K562 (cell line): ENCODE measurements around the gene PHF14. TPM values are rescaled to one million over a fixed set of nuclear protein-coding genes. Genes with fewer than 3 reads are reported as not detected.

ENCODE experiments used
- CXXC5 ChIP-seq: fragments of 250-450 bp; sonication (Bioruptor Pico); IDR thresholded peaks from 2 replicates; pipeline ENCODE4 v1.8.0; 2022; ENCODE audit warnings: inconsistent platforms, mild to moderate bottlenecking, moderate library complexity
- GATAD2B ChIP-seq: fragments of 450-650 bp; IDR thresholded peaks from 2 replicates; pipeline ENCODE4 v1.6.1; 2017; ENCODE audit warnings: mild to moderate bottlenecking, borderline replicate concordance
- GTF2A2 ChIP-seq: IDR thresholded peaks from 2 replicates; pipeline ENCODE4 v1.6.1; 2016; ENCODE audit warnings: mild to moderate bottlenecking, missing genetic modification characterization, missing compliant biosample characterization
- HDGF ChIP-seq: fragments of 450-650 bp; IDR thresholded peaks from 2 replicates; pipeline ENCODE4 v1.6.1; 2016
- HNRNPL ChIP-seq: fragments of 200-400 bp; formaldehyde crosslinking; IDR thresholded peaks from 2 replicates; pipeline ENCODE4 v1.6.1; 2017; ENCODE audit warnings: low read depth, mild to moderate bottlenecking, low read length
- KAT8 ChIP-seq: fragments of 450-650 bp; IDR thresholded peaks from 2 replicates; pipeline ENCODE4 v1.6.1; 2016; ENCODE audit warnings: low read depth, mild to moderate bottlenecking
- MED1 ChIP-seq: sonication (generic); formaldehyde crosslinking; IDR thresholded peaks from 2 replicates; pipeline ENCODE4 v1.8.1; 2023; ENCODE audit warnings: missing genetic modification reagents, borderline replicate concordance
- SOX6 ChIP-seq: fragments of 450-650 bp; IDR thresholded peaks from 2 replicates; pipeline ENCODE4 v1.6.1; 2014; ENCODE audit warnings: mild to moderate bottlenecking
- ZNF12 ChIP-seq: sonication (generic); formaldehyde crosslinking; IDR thresholded peaks from 2 replicates; pipeline ENCODE4 v1.4.0; 2020; ENCODE audit warnings: mild to moderate bottlenecking, missing genetic modification reagents
- ZNF280A ChIP-seq: fragments of 450-650 bp; IDR thresholded peaks from 2 replicates; pipeline ENCODE4 v1.6.1; 2018; ENCODE audit warnings: mild to moderate bottlenecking, low read depth; ENCODE audit not compliant: partially characterized antibody
- polyA plus RNA-seq, 8 experiments: library from polyadenylated mRNA; depleted of rRNA in 4 of 8; stranded (reverse) in 5 of 8; unstranded in 3 of 8; fragments of >200 nt; fragmentation: Nextera tagmentation in 2 of 8; fragmentation: Illumina TruSeq in 1 of 8; extraction: Ambion mirVana in 2 of 8; extraction: Trizol in 1 of 8; gene quantifications; 2 replicates each; pipeline versions ENCODE4 v1.2.1 to v1.2.3, GENCODE V29; 2011 to 2014; ENCODE audit warnings: inconsistent platforms in 1 of 8, missing spikeins in 1 of 8
- total RNA-seq, 7 experiments: library from RNA; depleted of rRNA in 6 of 7; stranded (reverse); fragments of >200 nt in 6 of 7; fragmentation: Illumina TruSeq in 2 of 7; extraction: Trizol in 2 of 7; gene quantifications; 2 replicates each; pipeline versions ENCODE4 v1.2.1 to v1.2.3, GENCODE V29; 2011 to 2021; ENCODE audit warnings: low replicate concordance in 1 of 7
- TF ChIP-seq, protein P1 (sequence below), 2 experiments: fragments of 450-650 bp; IDR thresholded peaks; 2 replicates each; pipeline ENCODE4 v1.6.1; 2018; ENCODE audit warnings: mild to moderate bottlenecking in 2 of 2, low read depth in 1 of 2; ENCODE audit not compliant: partially characterized antibody in 2 of 2
- TF ChIP-seq, protein P2 (sequence below): sonication (generic); formaldehyde crosslinking; IDR thresholded peaks from 2 replicates; pipeline ENCODE4 v1.8.0; 2022; ENCODE audit warnings: mild to moderate bottlenecking, missing genetic modification reagents

Gene PHF14
- total and polyA plus RNA-seq, 9 of the 15 experiments (the other 6 are each of a cell fraction or from before 2014, with no cell fraction given): 27.5 to 67.6 (median 41.4) TPM

- TF ChIP-seq ZNF280A: no peak
- no peak for TF ChIP-seq ZNF12 (CRISPR knock-in tag)
- no peak for TF ChIP-seq HDGF
- no peak for TF ChIP-seq KAT8
- no peak for TF ChIP-seq GTF2A2
- peak; percentile 29; the same call in 1 of the 2 replicates for TF ChIP-seq SOX6
- TF ChIP-seq, protein P1, sequence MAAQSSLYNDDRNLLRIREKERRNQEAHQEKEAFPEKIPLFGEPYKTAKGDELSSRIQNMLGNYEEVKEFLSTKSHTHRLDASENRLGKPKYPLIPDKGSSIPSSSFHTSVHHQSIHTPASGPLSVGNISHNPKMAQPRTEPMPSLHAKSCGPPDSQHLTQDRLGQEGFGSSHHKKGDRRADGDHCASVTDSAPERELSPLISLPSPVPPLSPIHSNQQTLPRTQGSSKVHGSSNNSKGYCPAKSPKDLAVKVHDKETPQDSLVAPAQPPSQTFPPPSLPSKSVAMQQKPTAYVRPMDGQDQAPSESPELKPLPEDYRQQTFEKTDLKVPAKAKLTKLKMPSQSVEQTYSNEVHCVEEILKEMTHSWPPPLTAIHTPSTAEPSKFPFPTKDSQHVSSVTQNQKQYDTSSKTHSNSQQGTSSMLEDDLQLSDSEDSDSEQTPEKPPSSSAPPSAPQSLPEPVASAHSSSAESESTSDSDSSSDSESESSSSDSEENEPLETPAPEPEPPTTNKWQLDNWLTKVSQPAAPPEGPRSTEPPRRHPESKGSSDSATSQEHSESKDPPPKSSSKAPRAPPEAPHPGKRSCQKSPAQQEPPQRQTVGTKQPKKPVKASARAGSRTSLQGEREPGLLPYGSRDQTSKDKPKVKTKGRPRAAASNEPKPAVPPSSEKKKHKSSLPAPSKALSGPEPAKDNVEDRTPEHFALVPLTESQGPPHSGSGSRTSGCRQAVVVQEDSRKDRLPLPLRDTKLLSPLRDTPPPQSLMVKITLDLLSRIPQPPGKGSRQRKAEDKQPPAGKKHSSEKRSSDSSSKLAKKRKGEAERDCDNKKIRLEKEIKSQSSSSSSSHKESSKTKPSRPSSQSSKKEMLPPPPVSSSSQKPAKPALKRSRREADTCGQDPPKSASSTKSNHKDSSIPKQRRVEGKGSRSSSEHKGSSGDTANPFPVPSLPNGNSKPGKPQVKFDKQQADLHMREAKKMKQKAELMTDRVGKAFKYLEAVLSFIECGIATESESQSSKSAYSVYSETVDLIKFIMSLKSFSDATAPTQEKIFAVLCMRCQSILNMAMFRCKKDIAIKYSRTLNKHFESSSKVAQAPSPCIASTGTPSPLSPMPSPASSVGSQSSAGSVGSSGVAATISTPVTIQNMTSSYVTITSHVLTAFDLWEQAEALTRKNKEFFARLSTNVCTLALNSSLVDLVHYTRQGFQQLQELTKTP (IDR thresholded peaks at IDR 0.05; ENCODE audit: low read depth in 1 of 2, partially characterized antibody in 2 of 2): peak; percentile 25 to 46
- no peak for TF ChIP-seq GATAD2B
- TF ChIP-seq, protein P2, sequence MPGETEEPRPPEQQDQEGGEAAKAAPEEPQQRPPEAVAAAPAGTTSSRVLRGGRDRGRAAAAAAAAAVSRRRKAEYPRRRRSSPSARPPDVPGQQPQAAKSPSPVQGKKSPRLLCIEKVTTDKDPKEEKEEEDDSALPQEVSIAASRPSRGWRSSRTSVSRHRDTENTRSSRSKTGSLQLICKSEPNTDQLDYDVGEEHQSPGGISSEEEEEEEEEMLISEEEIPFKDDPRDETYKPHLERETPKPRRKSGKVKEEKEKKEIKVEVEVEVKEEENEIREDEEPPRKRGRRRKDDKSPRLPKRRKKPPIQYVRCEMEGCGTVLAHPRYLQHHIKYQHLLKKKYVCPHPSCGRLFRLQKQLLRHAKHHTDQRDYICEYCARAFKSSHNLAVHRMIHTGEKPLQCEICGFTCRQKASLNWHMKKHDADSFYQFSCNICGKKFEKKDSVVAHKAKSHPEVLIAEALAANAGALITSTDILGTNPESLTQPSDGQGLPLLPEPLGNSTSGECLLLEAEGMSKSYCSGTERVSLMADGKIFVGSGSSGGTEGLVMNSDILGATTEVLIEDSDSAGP (CRISPR knock-in tag): no peak
- TF ChIP-seq HNRNPL: no peak
- TF ChIP-seq MED1: no peak
- no peak for TF ChIP-seq CXXC5 (CRISPR knock-in tag)
Measured at GRCh38 chr7:10973061-10973941, at the start of gene PHF14 (continued).
